AG08396 (cell line): Measurements from ENCODE around the gene CABP4.
A peak's percentile ranks its signal among the peaks of the same experiment; 100 is the strongest.

ENCODE experiments used
- DNase-seq: peaks from one replicate; pipeline ENCODE4 v3.0.0; 2012; ENCODE audit warnings: low spot score, mixed read lengths

The CABP4 gene

GRCh38 chr11:67435727-67436458, 19.3 kb upstream of the CABP4 start:
- DNase-seq = no peak

GRCh38 chr11:67436459-67437081, 18.6 kb upstream of the CABP4 start:
- DNase-seq = no peak

GRCh38 chr11:67437082-67437808, 17.9 kb upstream of the CABP4 start, which contains the start of gene PTPRCAP:
Gene PTPRCAP, minus strand, starts transcription at chr11:67437682. Its CDS starts 63 bp downstream, at chr11:67437619.
- DNase-seq = no peak

- DNase-seq = no peak
Measured at GRCh38 chr11:67437809-67438157, 17.4 kb upstream of the CABP4 start.

GRCh38 chr11:67438158-67438902, 16.8 kb upstream of the CABP4 start:
- DNase-seq = no peak

- peak; percentile 68 for DNase-seq
Measured at GRCh38 chr11:67439321-67440228, 15.6 kb upstream of the CABP4 start.

GRCh38 chr11:67440229-67441097, 14.7 kb upstream of the CABP4 start:
- no peak for DNase-seq

- DNase-seq = no peak
Measured at GRCh38 chr11:67441098-67441563, 14.0 kb upstream of the CABP4 start.

GRCh38 chr11:67441731-67442351, 13.3 kb upstream of the CABP4 start:
- no peak for DNase-seq

GRCh38 chr11:67442504-67443404, 12.4 kb upstream of the CABP4 start:
- DNase-seq = peak; percentile 45

- no peak for DNase-seq
Measured at GRCh38 chr11:67445515-67445914, 9.6 kb upstream of the CABP4 start.

- no peak for DNase-seq
Measured at GRCh38 chr11:67448220-67448609, 6.9 kb upstream of the CABP4 start.

GRCh38 chr11:67449116-67449844, 5.9 kb upstream of the CABP4 start:
- DNase-seq = no peak

- no peak for DNase-seq
Measured at GRCh38 chr11:67450796-67451657, 4.1 kb upstream of the CABP4 start.

- DNase-seq = no peak
Measured at GRCh38 chr11:67451658-67451976, 3.5 kb upstream of the CABP4 start.

GRCh38 chr11:67452141-67452952, 2.8 kb upstream of the CABP4 start, which contains the start of gene GPR152:
Gene GPR152, minus strand, starts transcription at chr11:67452729. Its CDS starts 5 bp downstream, at chr11:67452724.
- no peak for DNase-seq
